Left ventricle myocardium inferior (tissue), 1 donor: ENCODE data around the gene UBE3C. TPM values are rescaled to one million over a fixed set of nuclear protein-coding genes. Genes with fewer than 3 reads are reported as not detected.

Experiments
- DNase-seq: peaks from one replicate; pipeline ENCODE4 v3.0.0-alpha.2; 2020
- H3K27ac ChIP-seq: fragments of 200-600 bp; replicated peaks from 2 replicates; pipeline ENCODE4 v1.8.0; 2021
- H3K27me3 ChIP-seq: fragments of 200-600 bp; 2 replicates; pipeline ENCODE4 v1.8.0; 2021; ENCODE audit warnings: low read depth
- H3K36me3 ChIP-seq: fragments of 200-600 bp; 2 replicates; pipeline ENCODE4 v1.8.0; 2021
- H3K4me1 ChIP-seq: fragments of 200-600 bp; 2 replicates; pipeline ENCODE4 v1.8.0; 2021
- H3K4me3 ChIP-seq: fragments of 200-600 bp; 2 replicates; pipeline ENCODE4 v1.8.0; 2021; ENCODE audit warnings: mild to moderate bottlenecking, moderate library complexity
- H3K9me3 ChIP-seq: fragments of 200-600 bp; replicated peaks from 2 replicates; pipeline ENCODE4 v1.8.0; 2021
- CTCF ChIP-seq: fragments of 200-600 bp; IDR thresholded peaks from 2 replicates; pipeline ENCODE4 v1.8.0; 2021; ENCODE audit warnings: antibody characterized with exemption, mild to moderate bottlenecking, borderline replicate concordance
- intact Hi-C: fragments of 100-400 bp; cut with micrococcal nuclease; formaldehyde crosslinking; loops from one replicate; pipeline ENCODE4 v1.11.0; 2022
- total RNA-seq: library from RNA; stranded (reverse); fragmentation: NEBNext Ultra II Directional; extraction: Animal tissue kit (Norgen Biotek cat#: 25700); gene quantifications from one replicate; pipeline ENCODE4 v1.2.1, GENCODE V29; 2021
- donor health status: DM: no; HTN: yes; CAD: no; lungs with severe emphysema.

The UBE3C gene
- total RNA-seq, 1 donor from 2014 or later, result 50.2 TPM

- no peaks in the 10 kb centered on the region for H3K27me3 ChIP-seq
- H3K36me3 ChIP-seq, result peaks cover 98% of the 10 kb centered on the region
- no peak overlapping the region for H3K27ac ChIP-seq
- TF ChIP-seq CTCF, result no peak
- intact Hi-C loops, result no loop called here
- H3K4me1 ChIP-seq, result no peaks in the 10 kb centered on the region
- no peak for DNase-seq
- no peak overlapping the region for H3K4me3 ChIP-seq
- no peaks in the 10 kb centered on the region for H3K9me3 ChIP-seq
Measured at GRCh38 chr7:157177333-157177982, 38.7 kb downstream of the UBE3C start.

GRCh38 chr7:157177983-157178381 lies 39.3 kb downstream of the UBE3C start:
- TF ChIP-seq CTCF, result no peak
- no peaks in the 10 kb centered on the region for H3K9me3 ChIP-seq
- no peak overlapping the region for H3K27ac ChIP-seq
- intact Hi-C loops, result no loop called here
- H3K4me1 ChIP-seq, result no peaks in the 10 kb centered on the region
- no peaks in the 10 kb centered on the region for H3K27me3 ChIP-seq
- peaks cover 98% of the 10 kb centered on the region for H3K36me3 ChIP-seq
- no peak for DNase-seq
- H3K4me3 ChIP-seq, result no peak overlapping the region

- DNase-seq, result no peak
- TF ChIP-seq CTCF, result no peak
- Histone ChIP-seq H3K4me3 (no peak overlapping the region), H3K36me3 (peaks cover 100% of the 10 kb centered on the region), H3K4me1 (no peaks in the 10 kb centered on the region), H3K9me3 (no peaks in the 10 kb centered on the region), H3K27ac (no peak overlapping the region), H3K27me3 (no peaks in the 10 kb centered on the region)
- intact Hi-C loops, result no loop called here
Measured at GRCh38 chr7:157183832-157184231, 45.1 kb downstream of the UBE3C start.

- Histone ChIP-seq H3K36me3 (peaks cover 98% of the 10 kb centered on the region), H3K4me1 (no peaks in the 10 kb centered on the region), H3K27me3 (no peaks in the 10 kb centered on the region), H3K9me3 (no peaks in the 10 kb centered on the region), H3K27ac (no peak overlapping the region), H3K4me3 (no peak overlapping the region)
- no peak for DNase-seq
- intact Hi-C loops, result no loop called here
- no peak for TF ChIP-seq CTCF
Measured at GRCh38 chr7:157188091-157188665, 49.5 kb downstream of the UBE3C start.

- Histone ChIP-seq H3K27ac (no peak overlapping the region), H3K4me1 (no peaks in the 10 kb centered on the region), H3K27me3 (no peaks in the 10 kb centered on the region), H3K36me3 (peaks cover 98% of the 10 kb centered on the region), H3K4me3 (no peak overlapping the region), H3K9me3 (no peaks in the 10 kb centered on the region)
- no peak for TF ChIP-seq CTCF
- no peak for DNase-seq
- intact Hi-C loops, result no loop called here
Measured at GRCh38 chr7:157189405-157189804, 50.7 kb downstream of the UBE3C start.
